HG03097 (cell line): ENCODE measurements around the gene PUSL1.
"Not testable (repeated sequence)": the region's sequence is repeated elsewhere in the genome, so short reads cannot be mapped to it uniquely, and the experiment has no call there.

Experiments used
- ATAC-seq: cut with Tn5 transposase; IDR thresholded peaks from one replicate; pipeline ENCODE4 v1.9.1; 2021; ENCODE audit not compliant: unreplicated experiment, low FRiP score

PUSL1 gene

GRCh38 chr1:1307261-1307922 lies 1.0 kb upstream of the PUSL1 start:
- no peak for ATAC-seq

- peak; percentile 0 for ATAC-seq
Measured at GRCh38 chr1:1308756-1309250, 406 bp downstream of the PUSL1 start.

GRCh38 chr1:1309251-1310108 lies 1.1 kb downstream of the PUSL1 start:
- ATAC-seq, result no peak

- ATAC-seq, result no peak
Measured at GRCh38 chr1:1310109-1310385, 1.6 kb downstream of the PUSL1 start.

- ATAC-seq, result no peak
Measured at GRCh38 chr1:1310476-1311053, 2.2 kb downstream of the PUSL1 start.

- ATAC-seq, result no peak
Measured at GRCh38 chr1:1311107-1312104, 3.0 kb downstream of the PUSL1 start.

GRCh38 chr1:1312450-1313314 lies 4.3 kb downstream of the PUSL1 start:
- no peak for ATAC-seq

GRCh38 chr1:1313500-1314236 lies 5.3 kb downstream of the PUSL1 start:
- no peak for ATAC-seq

GRCh38 chr1:1314237-1314586 lies 5.8 kb downstream of the PUSL1 start:
- ATAC-seq, result no peak

GRCh38 chr1:1314678-1315335 lies 6.4 kb downstream of the PUSL1 start:
- no peak for ATAC-seq

- ATAC-seq, result no peak
Measured at GRCh38 chr1:1315435-1315954, 7.1 kb downstream of the PUSL1 start.

- not testable (repeated sequence) for ATAC-seq
Measured at GRCh38 chr1:1316199-1316598, 7.8 kb downstream of the PUSL1 start.

GRCh38 chr1:1317420-1317819 lies 9.0 kb downstream of the PUSL1 start:
- ATAC-seq, result no peak

- ATAC-seq, result no peak
Measured at GRCh38 chr1:1318131-1318652, 9.8 kb downstream of the PUSL1 start.

- ATAC-seq, result no peak
Measured at GRCh38 chr1:1318777-1319645, 10.6 kb downstream of the PUSL1 start.

GRCh38 chr1:1319646-1319941 lies 11.2 kb downstream of the PUSL1 start:
- no peak for ATAC-seq
